GM18498 (cell line): ENCODE results near the gene NRP2.

ENCODE experiments used
- ATAC-seq: cut with Tn5 transposase; IDR thresholded peaks from one replicate; pipeline ENCODE4 v1.9.1; 2021; ENCODE audit warnings: mild to moderate bottlenecking, moderate library complexity; ENCODE audit not compliant: unreplicated experiment

The NRP2 gene

GRCh38 chr2:205769495-205769850 is 87.2 kb downstream of the NRP2 start:
- no peak for ATAC-seq

GRCh38 chr2:205769879-205770278 is 87.6 kb downstream of the NRP2 start:
- no peak for ATAC-seq

GRCh38 chr2:205770577-205770976 is 88.3 kb downstream of the NRP2 start:
- no peak for ATAC-seq

GRCh38 chr2:205771031-205771430 is 88.7 kb downstream of the NRP2 start:
- no peak for ATAC-seq

- no peak for ATAC-seq
Measured at GRCh38 chr2:205771666-205772065, 89.4 kb downstream of the NRP2 start.

- no peak for ATAC-seq
Measured at GRCh38 chr2:205772983-205773382, 90.7 kb downstream of the NRP2 start.

- no peak for ATAC-seq
Measured at GRCh38 chr2:205773989-205774388, 91.7 kb downstream of the NRP2 start.

GRCh38 chr2:205775097-205775877 is 93.0 kb downstream of the NRP2 start:
- ATAC-seq, result no peak

GRCh38 chr2:205776139-205776538 is 93.8 kb downstream of the NRP2 start:
- no peak for ATAC-seq

GRCh38 chr2:205776720-205777119 is 94.4 kb downstream of the NRP2 start:
- ATAC-seq, result no peak

GRCh38 chr2:205778356-205778755 is 96.1 kb downstream of the NRP2 start:
- no peak for ATAC-seq

GRCh38 chr2:205780645-205781044 is 98.3 kb downstream of the NRP2 start:
- ATAC-seq, result no peak

GRCh38 chr2:205781244-205781931 is 99.1 kb downstream of the NRP2 start:
- ATAC-seq, result no peak

- ATAC-seq, result no peak
Measured at GRCh38 chr2:205782941-205783340, 100.6 kb downstream of the NRP2 start.

- ATAC-seq, result no peak
Measured at GRCh38 chr2:205783872-205784499, 101.7 kb downstream of the NRP2 start.

GRCh38 chr2:205785507-205786260 is 103.4 kb downstream of the NRP2 start:
- ATAC-seq, result no peak

- ATAC-seq, result no peak
Measured at GRCh38 chr2:205786976-205787375, 104.7 kb downstream of the NRP2 start.

GRCh38 chr2:205787761-205788160 is 105.5 kb downstream of the NRP2 start:
- no peak for ATAC-seq

- no peak for ATAC-seq
Measured at GRCh38 chr2:205789906-205790305, 107.6 kb downstream of the NRP2 start.

- ATAC-seq, result no peak
Measured at GRCh38 chr2:205792908-205793307, 110.6 kb downstream of the NRP2 start.

GRCh38 chr2:205796805-205797313 is 114.6 kb downstream of the NRP2 start:
- no peak for ATAC-seq
